Brain microvascular endothelial cell (primary cell): ENCODE measurements around the gene AUTS2.

Experiments
- DNase-seq: peaks from one replicate; pipeline ENCODE4 v3.0.0-alpha.2; 2020
- H3K27ac ChIP-seq: fragments of 250-450 bp; sonication (Bioruptor Pico); 2 replicates; pipeline ENCODE4 v1.5.1; 2020; ENCODE audit warnings: mild to moderate bottlenecking, moderate library complexity
- H3K27me3 ChIP-seq: fragments of 250-450 bp; sonication (Bioruptor Pico); replicated peaks from 2 replicates; pipeline ENCODE4 v1.5.1; 2020; ENCODE audit warnings: mild to moderate bottlenecking
- H3K36me3 ChIP-seq: fragments of 250-450 bp; sonication (Bioruptor Pico); replicated peaks from 2 replicates; pipeline ENCODE4 v1.5.1; 2020; ENCODE audit warnings: mild to moderate bottlenecking
- H3K4me3 ChIP-seq: 2 replicates; pipeline ENCODE4 v1.5.1; 2011; ENCODE audit warnings: low read depth, mild to moderate bottlenecking, control low read depth, low read length, moderate library complexity
- in situ Hi-C: cut with HindIII; loops from 2 replicates; pipeline ENCODE4 v1.10.0; 2017; ENCODE audit warnings: low sequenced_read_pairs, low pct_ligation_motif_present
- TF ChIP-seq, protein P1 (sequence below): IDR thresholded peaks from 2 replicates; pipeline ENCODE4 v1.5.1; 2011; ENCODE audit warnings: low read depth, mild to moderate bottlenecking, moderate library complexity, low read length, control low read depth, inconsistent platforms; ENCODE audit errors: missing control alignments

Gene AUTS2

GRCh38 chr7:70053989-70054388 lies 455.7 kb downstream of the AUTS2 start:
- TF ChIP-seq, protein P1, sequence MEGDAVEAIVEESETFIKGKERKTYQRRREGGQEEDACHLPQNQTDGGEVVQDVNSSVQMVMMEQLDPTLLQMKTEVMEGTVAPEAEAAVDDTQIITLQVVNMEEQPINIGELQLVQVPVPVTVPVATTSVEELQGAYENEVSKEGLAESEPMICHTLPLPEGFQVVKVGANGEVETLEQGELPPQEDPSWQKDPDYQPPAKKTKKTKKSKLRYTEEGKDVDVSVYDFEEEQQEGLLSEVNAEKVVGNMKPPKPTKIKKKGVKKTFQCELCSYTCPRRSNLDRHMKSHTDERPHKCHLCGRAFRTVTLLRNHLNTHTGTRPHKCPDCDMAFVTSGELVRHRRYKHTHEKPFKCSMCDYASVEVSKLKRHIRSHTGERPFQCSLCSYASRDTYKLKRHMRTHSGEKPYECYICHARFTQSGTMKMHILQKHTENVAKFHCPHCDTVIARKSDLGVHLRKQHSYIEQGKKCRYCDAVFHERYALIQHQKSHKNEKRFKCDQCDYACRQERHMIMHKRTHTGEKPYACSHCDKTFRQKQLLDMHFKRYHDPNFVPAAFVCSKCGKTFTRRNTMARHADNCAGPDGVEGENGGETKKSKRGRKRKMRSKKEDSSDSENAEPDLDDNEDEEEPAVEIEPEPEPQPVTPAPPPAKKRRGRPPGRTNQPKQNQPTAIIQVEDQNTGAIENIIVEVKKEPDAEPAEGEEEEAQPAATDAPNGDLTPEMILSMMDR, result no peak
- Histone ChIP-seq H3K27me3 (no peaks in the 10 kb centered on the region), H3K4me3 (no peak overlapping the region), H3K36me3 (no peaks in the 10 kb centered on the region), H3K27ac (no peak overlapping the region)
- no peak for DNase-seq
- in situ Hi-C loops, result no loop called here

DNA sequence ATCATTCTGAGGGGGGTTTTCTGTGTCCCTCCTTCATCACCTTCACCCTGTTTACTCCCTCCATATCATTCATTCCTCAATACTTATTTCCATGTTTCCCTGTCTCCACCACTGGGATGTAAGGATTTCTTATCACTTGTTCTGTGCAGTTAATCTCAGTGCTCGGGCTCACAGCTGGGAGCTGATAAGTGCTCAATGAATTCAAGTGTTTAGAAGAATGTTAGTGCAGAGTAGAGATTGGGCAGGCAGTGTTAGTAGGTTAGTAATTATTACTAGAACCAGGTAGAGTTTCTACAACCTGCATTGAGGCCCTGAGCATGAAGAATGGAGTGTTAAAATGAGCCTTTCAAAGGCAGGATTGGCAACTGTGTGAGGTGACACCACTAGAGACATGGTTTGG lies 458.1 kb downstream of the AUTS2 start:
- in situ Hi-C loops, result no loop called here
- TF ChIP-seq, protein P1, result no peak
- no peaks in the 10 kb centered on the region for H3K27me3 ChIP-seq
- no peaks in the 10 kb centered on the region for H3K36me3 ChIP-seq
- no peak for DNase-seq
- H3K27ac ChIP-seq, result no peak overlapping the region
- H3K4me3 ChIP-seq, result no peak overlapping the region

GRCh38 chr7:70060298-70061068 lies 462.2 kb downstream of the AUTS2 start:
- H3K27me3 ChIP-seq, result no peaks in the 10 kb centered on the region
- TF ChIP-seq, protein P1, result no peak
- DNase-seq, result no peak

GRCh38 chr7:70063371-70063770 lies 465.1 kb downstream of the AUTS2 start:
- no peaks in the 10 kb centered on the region for H3K36me3 ChIP-seq
- no peak for DNase-seq
- TF ChIP-seq, protein P1, result no peak
- H3K4me3 ChIP-seq, result no peak overlapping the region
- no peaks in the 10 kb centered on the region for H3K27me3 ChIP-seq
- H3K27ac ChIP-seq, result no peak overlapping the region
- in situ Hi-C loops, result no loop called here

More at GRCh38 chr7:70060298-70061068, 462.2 kb downstream of the AUTS2 start:
- Histone ChIP-seq H3K36me3 (no peaks in the 10 kb centered on the region), H3K4me3 (no peak overlapping the region), H3K27ac (no peak overlapping the region)
- in situ Hi-C loops, result no loop called here

DNA sequence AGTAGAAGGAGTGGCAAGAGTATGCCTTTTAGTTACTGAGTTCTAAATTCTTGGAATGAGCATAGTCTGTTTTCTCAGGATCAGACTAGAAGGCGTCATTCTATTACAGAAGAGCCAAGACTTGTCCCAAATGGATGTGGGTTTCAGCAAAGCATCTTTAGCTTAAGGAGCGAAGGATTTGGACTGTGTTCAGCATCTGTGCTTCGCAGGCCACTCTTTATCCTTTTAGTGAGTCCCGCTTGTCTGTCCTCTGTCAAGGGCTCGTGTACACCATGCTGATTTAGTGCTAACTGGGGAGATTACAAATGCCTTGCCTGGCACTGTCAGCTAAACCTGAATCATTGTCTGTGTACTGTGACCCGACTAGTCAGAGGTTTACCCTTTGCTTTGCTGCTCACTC lies 465.7 kb downstream of the AUTS2 start:
- no peak for DNase-seq
- Histone ChIP-seq H3K27ac (no peak overlapping the region), H3K36me3 (no peaks in the 10 kb centered on the region), H3K4me3 (no peak overlapping the region), H3K27me3 (no peaks in the 10 kb centered on the region)
- TF ChIP-seq, protein P1, result no peak
- in situ Hi-C loops, result no loop called here

GRCh38 chr7:70066844-70067243 lies 468.6 kb downstream of the AUTS2 start:
- no peak overlapping the region for H3K4me3 ChIP-seq
- H3K27me3 ChIP-seq, result no peaks in the 10 kb centered on the region
- no peak for DNase-seq
- no peaks in the 10 kb centered on the region for H3K36me3 ChIP-seq
- TF ChIP-seq, protein P1, result no peak
- in situ Hi-C loops, result no loop called here
- no peak overlapping the region for H3K27ac ChIP-seq
